NCI-H226 (cell line): ENCODE data around the gene CD59.
A peak's percentile ranks its signal among the peaks of the same experiment; 100 is the strongest.
"Not testable (repeated sequence)": the region's sequence is repeated elsewhere in the genome, so short reads cannot be mapped to it uniquely, and the experiment has no call there.

Source experiments
- DNase-seq: peaks from one replicate; pipeline ENCODE4 v3.0.0-alpha.2; 2015

Gene CD59

DNA sequence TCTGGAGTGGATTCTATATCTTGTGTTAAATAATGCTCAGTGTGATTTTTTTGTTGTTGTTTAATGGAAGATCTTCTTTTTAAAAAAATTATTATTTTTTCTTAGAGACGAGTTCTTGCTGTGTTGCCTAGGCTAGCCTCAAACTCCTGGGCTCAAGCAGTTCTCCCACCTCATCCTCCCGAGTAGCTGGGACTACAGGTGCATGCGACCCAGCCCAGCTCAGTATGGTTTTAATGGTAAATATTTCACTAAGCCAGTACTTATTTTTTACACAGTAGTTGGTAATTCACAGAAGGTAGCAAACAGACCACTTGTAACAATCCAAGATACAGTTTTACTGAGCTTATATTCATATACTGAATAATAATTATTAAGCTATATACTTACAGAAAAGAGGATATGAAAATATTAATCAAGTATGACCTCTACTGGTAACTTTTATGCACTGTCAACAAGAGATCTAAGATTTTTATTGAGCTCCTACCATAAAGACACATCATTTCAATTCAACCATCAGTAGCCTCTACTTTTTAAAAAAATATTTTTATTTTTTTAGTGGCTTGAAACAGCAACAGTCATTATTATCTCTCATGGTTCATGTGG is 6.1 kb upstream of the CD59 start:
- no peak for DNase-seq

DNA sequence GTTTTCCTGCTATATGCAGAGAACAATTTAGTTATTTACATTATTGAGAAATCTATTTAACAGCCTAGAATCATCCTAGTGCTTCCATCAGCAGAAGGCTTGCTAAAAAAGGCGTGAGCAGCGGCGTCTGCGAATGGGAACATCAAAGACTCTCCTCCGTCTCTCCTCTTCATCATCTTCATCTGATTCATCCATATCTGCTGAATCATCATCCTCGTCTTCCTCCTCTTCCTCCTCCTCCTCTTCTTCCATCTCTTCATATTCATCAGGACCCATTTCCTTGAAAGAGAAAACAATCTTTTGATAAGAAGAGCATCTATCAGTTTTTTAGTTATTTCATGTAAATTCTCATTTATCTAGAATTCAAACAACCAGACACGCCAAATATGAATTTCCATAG is 5.6 kb upstream of the CD59 start:
- no peak for DNase-seq

DNA sequence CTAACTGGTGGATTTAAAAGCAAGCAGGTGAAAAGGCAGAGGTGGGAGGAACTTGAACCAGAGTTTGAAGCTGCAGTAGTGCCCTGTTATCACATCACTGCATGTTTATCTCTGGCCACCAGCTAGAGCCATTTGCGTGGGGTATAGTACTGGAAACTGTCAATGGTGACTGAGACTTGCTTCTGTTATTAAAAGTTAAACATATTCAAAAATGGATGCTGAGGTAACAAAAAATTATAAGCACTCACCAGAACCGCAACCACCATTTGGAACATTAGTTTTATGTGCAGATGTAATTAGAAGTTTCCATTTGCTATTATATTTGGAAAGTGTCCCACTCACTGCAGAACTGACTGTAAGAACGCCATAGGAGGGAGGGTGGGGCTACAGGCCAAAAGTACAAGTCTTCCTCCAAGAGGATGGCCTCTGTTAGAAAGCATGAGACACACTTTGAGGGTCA is 1.2 kb upstream of the CD59 start:
- no peak for DNase-seq

DNA sequence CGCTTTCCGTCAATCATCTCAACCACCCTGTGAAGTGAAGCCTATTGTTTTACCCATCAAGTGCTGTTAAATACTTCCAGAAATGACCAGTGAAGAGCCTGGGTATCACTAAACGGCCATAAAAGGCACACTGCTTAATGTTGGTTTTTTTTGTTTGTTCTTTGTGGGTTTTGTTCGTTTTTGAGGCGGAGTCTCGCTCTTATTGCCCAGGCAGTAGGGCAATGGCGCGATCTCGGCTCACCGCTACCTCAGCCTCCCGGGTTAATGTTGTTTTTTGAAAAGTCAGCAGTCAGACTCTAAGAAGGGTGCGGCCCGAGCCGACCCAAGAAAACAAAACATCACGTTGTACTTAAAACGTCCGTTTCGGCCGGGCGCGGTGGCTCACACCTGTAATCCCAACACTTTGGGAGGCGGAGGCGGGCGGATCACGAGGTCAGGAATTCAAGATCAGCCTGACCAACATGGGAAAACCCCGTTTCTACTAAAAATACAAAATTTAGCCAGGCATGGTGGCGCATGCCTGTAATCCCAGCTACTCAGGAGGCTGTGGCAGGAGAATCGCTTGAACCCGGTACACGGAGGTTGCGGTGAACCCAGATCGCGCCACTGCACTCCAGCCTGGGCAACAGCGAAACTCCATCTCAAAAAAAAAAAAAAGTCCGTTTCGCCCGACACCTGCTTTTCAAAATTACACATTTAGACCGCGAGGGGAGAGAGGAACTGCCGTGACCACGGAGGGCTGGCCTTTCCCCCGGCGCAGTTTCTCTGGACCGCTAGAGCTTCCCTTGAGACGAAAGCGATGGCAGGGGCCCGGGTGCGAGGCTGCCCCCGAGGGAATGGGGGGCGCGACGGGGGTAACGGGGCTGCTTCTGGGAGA is 714 bp downstream of the CD59 start:
- peak; percentile 22 for DNase-seq

DNA sequence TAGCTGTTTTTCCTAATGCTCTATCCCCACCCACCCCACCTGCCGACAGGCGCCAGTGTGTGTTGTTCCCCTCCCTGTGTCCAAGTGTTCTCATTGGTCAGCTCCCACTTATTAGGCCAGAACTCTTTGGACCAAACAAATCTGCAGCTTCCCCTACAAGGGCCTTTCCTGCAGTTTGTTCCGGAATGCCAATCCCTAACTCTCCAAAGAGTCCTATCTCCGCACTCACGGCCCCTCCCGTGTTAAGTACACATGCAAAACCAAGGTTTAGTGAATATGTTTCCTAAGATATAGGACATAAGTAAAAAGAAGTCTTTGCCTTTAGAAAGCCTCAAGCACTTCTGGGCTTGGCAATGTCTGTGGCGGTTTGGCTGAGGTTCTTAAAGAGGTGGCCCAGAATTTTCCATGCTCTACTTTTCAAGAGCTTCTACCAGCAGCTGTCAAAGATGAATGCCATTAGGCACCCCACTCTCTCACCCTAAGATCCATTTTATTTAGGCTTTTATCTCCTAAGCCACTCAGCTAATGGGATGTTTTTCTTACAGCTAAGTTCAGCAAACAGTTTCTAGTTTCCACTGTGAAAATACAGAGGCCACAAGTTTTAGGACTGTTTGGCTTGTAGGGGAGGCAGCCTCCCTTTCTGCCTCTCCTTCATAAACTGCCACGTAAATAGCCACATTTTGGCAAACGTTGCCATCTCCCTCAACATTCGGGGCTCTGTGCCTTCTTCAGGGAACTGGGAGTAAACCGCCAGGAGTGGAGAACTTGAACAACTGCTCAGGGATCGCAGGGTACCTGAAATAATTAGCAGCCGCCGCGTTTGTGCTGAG is 1.6 kb downstream of the CD59 start:
- DNase-seq, result no peak

DNA sequence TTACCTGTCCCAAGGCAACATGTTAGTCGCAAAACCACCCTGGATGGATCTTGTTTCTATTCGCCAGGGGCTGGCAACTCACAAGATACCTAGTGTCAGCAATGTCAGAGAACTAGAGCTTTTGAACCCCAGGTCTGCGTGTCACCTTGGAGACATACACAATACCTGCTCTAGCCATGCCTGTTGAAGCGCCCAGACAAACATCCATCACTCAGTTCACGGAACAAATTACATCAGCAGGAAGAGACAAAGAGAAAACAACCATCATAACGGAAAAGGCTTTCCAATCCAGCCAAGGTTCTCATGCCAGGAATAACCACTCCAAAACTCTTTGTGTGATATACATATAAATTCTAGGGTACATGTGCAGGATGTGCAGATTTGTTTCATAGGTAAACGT is 2.2 kb downstream of the CD59 start:
- no peak for DNase-seq

DNA sequence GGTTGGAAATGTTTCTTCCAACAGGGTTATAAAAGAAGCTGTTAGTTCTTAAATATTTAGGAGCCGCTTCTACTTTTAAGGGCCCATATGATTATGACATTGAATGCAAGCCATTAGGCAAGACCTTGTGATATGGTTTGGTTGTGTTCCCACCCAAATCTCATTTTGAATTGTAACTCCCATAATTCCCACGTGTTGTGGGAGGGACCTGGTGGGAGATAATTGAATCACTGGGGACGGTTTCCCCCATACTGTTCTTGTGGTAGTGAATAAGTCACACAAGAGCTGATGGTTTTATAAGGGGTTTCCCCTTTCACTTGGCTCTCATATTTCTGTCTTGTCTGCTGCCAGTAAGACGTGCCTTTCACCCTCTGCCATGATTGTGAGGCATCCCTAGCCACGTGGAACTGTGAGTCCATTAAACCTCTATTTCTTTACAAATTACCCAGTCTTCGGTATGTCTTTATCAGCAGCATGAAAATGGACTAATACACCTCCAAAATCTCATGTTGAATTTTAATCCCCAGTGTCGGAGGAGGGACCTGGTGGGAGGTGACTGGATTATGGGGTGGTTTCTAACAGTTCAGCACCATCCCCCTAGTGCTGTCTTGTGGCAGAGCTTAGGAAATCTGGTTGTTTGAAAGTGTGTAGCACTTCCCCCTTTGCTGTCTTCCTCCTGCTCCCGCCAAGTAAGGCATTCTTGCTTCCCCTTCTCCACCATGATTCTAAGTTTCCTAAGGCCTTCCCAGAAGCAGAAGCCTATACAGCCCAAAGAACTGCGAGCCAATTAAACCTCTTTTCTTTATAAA is 4.3 kb downstream of the CD59 start:
- DNase-seq, result no peak

DNA sequence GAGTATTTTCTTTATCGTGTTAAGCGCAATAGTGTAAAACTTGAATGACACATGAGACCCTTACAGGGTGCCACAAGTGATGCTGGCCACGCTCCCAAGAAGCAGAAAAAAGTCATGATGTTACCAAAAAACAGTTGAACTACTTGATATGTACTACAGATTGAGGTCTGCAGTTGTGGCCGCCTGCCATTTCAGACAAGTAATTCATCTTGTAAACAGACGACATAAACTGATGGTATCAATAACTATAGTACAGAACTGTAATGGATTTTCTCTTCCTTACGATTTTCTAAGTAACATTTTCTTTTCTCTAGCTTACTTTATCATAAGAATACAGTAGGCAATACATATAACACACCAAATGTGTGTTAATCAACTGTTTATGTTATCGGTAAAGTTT is 5.5 kb downstream of the CD59 start:
- no peak for DNase-seq

DNA sequence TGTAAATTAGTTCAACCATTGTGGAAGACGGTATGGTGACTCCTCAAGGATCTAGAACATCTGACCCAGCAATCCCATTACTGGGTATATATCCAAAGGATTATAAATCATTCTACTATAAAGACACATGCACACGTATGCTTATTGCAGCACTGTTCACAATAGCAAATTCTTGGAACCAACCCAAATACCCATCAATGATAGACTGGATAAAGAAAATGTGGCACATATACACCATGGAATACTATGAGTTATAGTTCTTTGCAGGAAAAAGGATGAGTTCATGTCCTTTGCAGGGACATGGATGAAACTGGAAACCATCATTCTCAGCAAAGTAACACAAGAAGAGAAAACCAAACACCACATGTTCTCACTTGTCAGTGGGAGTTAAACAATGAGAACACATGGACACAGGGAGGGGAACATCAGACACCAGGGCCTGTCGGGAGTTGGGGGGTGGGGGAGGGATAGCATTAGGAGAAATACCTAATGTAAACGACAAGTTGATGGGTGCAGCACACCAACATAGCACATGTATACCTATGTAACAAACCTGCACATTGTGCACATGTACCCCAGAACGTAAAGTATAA is 7.1 kb downstream of the CD59 start:
- DNase-seq, result not testable (repeated sequence)

DNA sequence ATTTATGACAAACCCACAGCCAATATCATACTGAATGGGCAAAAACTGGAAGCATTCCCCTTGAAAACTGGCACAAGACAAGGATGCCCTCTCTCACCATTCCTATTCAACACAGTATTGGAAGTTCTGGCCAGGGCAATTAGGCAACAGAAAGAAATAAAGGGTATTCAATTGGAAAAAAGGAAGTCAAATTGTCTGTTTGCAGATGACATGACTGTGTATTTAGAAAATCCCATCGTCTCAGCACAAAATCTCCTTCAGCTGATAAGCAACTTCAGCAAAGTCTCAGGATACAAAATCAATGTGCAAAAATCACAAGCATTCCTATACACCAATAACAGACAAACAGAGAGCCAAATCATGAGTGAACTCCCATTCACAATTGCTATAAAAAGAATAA is 8.7 kb downstream of the CD59 start:
- not testable (repeated sequence) for DNase-seq

DNA sequence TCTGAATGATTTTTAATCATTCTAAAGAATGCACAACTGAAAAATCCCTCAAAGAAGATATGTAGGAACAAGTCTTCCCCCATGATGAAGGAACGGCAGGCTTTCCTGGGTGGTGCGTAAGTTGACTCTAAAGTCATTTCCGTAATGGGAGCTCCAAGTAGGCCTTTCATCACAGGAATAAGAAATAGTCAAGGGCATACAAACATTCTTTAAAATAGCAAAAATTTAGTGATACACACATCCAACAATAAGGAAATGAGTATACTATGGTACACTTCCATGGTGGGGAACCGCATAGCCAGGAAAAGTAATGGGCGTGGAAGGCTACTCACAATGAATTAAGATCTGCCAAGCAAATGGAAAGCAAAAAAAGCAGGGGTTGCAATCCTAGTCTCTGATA is 10.7 kb downstream of the CD59 start:
- DNase-seq, result no peak

DNA sequence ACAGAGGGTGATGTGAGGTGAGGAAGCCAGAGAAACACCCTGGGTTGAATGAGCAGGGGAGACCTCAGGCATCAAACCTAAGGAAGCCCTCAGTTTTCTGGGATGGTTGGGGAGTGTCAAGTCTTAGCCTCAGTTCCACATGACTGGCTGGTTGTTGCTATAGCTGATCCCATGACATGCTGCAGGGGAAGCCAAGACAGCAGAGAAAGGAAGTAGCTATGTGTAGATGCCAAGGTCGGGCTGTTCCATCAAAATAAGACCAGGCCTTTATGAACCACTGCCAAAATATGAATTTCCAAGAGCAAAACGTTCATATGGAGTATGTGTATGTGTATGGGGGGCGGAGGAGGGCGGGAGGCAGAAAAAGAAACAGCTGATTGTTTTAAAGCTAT is 11.6 kb downstream of the CD59 start:
- DNase-seq, result no peak

DNA sequence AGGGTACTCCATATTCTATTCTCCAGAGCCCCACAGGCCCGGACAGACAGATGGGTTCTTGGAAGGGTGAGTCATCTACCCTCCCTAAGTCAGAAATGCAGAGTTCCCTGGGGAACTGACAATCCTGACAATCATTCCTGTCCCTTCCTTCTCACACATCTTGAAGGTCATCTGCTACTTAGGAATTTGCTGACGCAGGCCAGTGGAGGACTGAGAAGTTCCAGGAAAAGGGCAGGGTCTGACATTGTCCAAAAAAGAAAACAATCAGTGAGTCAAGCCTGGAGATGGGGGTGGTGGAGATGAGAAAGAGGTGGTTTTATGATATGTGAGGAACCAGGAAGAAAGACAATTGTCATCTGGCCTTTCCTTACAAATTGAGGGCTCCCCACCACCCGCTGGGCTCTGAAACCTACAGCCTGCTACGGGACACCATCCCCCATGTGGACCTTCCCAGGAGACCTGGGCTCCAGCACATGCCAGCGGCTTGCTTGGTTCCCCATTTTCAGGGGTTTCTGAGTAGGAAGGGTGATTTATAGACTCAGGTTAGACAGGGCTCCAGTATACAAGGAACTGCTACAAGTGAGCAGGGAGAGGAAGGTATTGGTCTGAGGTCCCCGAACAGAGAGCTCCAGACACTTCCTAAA is 12.9 kb downstream of the CD59 start:
- peak; percentile 83 for DNase-seq

DNA sequence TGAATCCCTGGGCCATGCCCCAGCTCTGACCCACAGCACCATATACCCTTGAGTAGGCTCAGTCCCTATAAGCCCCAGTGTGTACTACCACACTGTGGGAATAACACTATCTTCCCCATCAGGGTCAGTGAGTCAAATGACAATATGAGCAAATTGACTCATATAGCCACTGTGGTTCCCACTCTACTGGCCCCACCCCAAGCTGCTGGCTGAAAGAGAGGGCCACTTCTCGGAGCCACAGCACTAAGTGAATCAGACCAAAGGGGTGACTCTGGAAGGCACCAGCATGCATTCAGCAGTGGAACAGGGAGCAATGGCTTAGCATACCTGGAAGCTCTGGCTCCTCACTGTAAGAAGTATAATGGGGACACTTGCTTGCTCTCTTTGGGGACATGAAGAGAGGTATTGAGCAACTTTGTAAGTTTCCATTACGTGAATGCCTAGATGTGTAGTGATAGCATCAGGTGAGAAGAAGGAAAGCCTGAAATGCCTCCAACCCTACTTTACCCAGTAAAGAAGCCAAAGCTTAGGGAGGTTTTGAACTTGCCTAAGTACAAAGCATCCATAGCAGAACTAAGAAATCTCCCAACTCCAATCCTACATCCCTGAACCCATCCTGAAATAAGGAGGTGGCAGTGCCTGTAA is 13.5 kb downstream of the CD59 start:
- no peak for DNase-seq

DNA sequence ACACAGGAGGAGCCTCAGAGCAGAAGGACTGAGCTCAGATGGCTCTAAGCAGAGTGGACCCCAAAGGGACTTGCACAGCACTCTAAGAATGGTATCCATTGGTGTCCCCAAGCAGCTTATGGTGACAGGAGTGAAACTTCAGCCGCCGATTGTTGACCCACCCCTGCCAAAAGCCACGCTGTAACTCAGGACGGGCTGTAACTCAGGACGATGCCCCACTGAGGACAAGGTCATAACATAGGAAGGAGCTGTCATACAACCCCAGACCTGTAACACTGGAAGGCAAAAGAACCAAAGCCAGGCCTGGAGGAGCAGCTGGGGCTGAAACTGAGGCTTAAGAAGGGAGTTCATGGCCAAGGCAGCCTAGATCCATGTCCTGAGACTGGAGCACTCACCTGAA is 14.2 kb downstream of the CD59 start:
- no peak for DNase-seq

DNA sequence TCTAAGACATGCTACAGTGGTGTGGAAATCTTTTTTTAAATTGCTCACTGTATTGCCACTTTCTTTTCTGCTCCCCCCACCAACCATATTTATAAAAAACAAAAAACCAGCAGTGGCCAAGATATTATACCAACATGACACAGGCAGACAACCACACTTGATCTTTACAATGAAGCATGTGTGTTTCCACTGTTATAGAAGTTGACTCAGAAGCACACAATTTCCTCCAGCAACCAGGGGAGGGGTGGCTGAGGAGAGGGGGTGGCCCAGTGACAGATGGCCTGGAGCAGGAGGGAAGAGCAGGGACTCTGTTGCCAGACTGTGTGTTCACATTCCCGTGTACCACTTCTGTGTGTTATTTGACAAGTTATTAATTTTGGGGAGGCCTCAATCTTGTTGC is 14.8 kb downstream of the CD59 start:
- DNase-seq, result no peak

DNA sequence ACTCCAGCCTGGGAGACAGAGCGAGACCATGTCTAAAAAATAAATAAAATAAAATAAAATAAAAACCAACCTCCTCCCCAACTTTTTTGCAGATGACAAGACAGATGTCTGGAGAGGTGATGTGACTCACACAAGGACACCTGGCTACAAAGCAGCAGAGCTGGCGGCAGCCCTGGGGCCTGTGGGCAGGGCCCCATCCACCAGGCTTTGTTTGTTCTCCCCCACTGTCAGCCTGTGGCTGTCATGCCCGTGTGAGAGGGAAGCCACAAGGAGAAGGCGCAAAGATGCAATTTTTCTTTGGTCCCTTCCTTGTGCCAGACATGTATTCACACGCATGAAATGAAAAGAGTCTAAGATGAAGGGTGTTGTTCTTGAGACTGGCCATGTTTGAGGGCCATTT is 16.6 kb downstream of the CD59 start:
- no peak for DNase-seq

DNA sequence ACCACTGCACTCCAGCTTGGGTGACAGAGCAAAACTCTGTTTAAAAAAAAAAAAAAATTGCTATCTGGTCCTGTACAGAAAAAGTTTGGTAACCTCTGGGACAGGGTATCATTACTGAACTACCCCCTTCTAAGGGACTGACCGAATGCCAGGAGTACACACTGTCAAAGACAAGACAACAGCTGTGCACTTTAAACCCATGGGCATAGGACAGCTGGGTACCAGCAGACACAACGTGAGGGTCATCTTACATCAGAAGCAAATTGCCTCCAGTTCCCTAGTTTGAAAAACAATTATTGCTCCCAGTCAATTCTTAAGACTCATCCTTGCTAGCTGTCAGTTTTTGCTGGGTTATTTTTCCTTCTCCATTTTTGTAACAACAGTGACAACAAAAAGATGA is 17.8 kb downstream of the CD59 start:
- no peak for DNase-seq

DNA sequence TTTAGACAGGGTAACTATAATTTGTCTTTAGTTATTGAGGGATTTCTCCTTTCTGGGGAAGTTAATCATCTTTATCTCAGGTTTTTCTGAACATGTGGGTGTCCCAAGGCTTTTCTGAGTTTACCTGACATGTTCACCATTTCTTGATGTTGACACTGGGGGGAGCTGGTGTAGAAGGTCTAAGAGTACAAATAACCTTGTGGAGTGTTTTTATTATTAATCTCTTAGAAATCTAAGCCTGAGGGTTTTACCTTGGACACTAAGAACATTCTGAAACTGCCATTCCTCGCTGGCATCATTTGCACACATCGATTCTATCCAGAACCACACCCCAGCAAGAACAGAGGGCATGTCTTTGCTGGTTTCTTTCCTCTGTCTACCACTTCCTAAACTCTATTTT is 20.0 kb downstream of the CD59 start:
- no peak for DNase-seq

DNA sequence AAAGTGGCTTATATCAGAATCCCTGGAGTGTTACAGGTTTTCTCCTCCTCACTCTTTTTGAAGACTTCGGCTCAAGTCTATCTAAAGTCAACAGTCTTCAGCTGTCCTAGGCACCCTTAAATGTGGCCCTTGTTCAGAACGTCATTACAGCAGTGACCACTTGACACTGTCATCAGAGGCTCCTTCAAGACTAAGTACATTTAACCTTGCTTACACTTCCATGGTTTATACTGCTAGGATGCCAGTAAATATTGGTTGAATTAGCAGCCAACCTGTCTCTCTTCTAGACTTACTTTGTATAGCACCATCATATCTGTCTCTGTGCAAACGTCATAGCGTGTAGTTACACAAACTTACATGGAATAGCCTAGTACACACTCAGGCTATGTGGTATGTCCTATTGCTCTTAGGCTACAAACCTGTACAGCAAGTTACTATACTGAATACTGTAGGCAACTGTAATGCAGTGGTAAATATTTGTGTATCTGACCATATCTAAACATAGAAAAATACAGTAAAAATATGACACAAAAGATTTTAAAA is 22.3 kb downstream of the CD59 start:
- no peak for DNase-seq
